Measurements from ENCODE around the gene CTNNB1.

- TF ChIP-seq CTCF (IDR thresholded peaks at IDR 0.05) (no peak), POLR2A (IDR thresholded peaks at IDR 0.05) (no peak)
Observed at GRCh38 chr3:41192885-41193284, 6.4 kb upstream of the CTNNB1 start.

Data from breast epithelium (tissue), 3 donors.